Measurements from ENCODE around the gene HAUS1. TPM values are rescaled to one million over a fixed set of nuclear protein-coding genes. Genes with fewer than 3 reads are reported as not detected.

Gene HAUS1
- total RNA-seq, 4 donors from 2014 or later, result 10.2 to 33.1 (median 21.8) TPM

DNA sequence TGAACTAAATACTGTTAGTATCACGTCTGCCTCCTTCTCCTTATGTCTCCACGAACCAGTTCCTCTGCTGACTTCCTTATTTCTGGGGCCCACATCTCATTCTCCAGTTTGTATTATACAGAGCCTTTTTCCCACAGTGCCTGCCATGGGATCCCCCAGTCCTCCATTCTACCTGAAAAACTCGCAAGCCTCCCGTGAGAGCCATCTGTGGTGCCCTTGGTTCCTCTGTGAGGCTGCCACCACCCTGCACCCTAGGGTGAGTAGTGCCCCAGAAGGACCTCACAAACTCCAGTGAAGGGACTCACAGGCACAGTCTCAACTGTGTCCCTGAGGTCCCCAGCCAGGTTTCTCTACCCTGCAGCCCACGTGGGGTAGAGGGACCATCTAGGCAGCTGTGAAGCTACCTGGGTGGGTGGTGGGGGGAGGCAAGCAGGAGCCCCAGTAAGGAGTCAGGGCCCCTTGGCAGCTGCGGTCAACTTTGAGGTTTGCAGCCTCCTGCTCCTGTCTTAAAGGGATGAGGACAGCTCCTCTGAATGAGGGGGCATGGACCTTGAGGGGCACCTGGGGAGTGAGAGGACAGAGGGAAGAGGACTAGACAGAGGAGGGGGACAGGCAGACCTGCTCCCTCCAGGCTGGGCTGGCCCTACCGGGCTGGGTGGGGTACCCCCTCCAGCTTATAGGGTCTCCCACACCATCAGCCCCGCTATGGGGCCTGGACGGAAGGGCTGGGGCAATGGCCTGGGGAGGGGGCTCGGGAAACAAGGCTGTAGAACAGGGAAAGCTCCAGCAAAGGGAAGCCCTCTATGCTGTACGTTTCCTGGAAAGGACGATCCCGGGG is 33.2 kb upstream of the HAUS1 start:
- no peak for DNase-seq (ENCODE audit: low spot score in 2 of 2)
- 19 to 26% methylated on average over 13 of the region's 13 CpGs for WGBS, 2 donors
- TF ChIP-seq POLR2A (IDR thresholded peaks at IDR 0.05), result no peak
- TF ChIP-seq, protein P1, sequence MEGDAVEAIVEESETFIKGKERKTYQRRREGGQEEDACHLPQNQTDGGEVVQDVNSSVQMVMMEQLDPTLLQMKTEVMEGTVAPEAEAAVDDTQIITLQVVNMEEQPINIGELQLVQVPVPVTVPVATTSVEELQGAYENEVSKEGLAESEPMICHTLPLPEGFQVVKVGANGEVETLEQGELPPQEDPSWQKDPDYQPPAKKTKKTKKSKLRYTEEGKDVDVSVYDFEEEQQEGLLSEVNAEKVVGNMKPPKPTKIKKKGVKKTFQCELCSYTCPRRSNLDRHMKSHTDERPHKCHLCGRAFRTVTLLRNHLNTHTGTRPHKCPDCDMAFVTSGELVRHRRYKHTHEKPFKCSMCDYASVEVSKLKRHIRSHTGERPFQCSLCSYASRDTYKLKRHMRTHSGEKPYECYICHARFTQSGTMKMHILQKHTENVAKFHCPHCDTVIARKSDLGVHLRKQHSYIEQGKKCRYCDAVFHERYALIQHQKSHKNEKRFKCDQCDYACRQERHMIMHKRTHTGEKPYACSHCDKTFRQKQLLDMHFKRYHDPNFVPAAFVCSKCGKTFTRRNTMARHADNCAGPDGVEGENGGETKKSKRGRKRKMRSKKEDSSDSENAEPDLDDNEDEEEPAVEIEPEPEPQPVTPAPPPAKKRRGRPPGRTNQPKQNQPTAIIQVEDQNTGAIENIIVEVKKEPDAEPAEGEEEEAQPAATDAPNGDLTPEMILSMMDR (IDR thresholded peaks at IDR 0.05), result no peak
- intact Hi-C loops (cut with DNase I; ENCODE audit: low total_unique reads), result loop anchor here (5.0 kb wide), 1 partner anchor 104 kb away; the partner anchor contains the start of gene EPG5
- H3K4me3 ChIP-seq (ENCODE audit: low read depth, poor library complexity, severe bottlenecking), result peak overlapping the region; percentile 73

DNA sequence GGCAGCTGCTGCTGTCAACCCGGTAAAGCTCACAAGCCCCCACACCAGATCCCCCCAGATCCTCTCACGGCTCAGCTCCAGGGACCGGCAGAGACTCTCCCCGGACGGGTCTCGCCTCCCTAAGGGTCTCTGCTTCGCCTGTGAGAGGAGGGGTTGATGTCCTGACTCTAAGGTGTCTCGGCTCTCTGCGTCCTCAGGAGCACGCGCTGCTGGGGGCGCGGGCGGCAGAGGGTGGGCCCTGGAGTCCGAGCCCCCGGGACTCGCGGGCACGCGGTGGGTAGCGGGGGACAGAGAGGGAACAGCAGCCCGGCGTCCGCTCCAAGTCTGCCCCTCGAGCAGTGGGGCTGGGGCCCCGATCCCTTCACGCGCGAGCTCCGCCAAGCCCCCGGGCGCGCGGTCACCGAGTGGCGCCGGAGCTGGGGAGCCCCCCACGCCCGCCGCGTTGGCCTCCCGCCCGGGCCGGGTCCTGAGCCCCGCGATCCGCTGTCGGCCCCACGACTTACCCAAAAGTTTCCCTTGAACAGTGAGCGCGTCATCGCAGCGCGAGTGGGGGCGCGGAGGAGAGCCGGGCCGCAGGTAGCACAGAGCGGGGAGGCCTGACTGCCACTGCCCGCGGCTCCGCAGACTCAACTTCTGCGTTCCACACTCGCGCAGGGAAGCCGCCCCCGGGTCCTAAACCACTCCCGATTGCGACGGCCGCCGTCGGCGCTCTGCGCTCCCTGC is 32.4 kb upstream of the HAUS1 start, which contains the start of gene PSTPIP2:
Gene PSTPIP2, minus strand, starts transcription at position 608 of the 723 bp plus-strand sequence. Its CDS starts 72 bp downstream, at position 536.
- H3K4me3 ChIP-seq (ENCODE audit: low read depth, poor library complexity, severe bottlenecking), result peak within 1 kb of the TSS; percentile 73
- TF ChIP-seq, protein P1 (IDR thresholded peaks at IDR 0.05), result no peak
- no peak for TF ChIP-seq POLR2A (IDR thresholded peaks at IDR 0.05)
- peak; percentile 63 to 94 for DNase-seq (ENCODE audit: low spot score in 2 of 2)
- 1% methylated on average over 29 to 38 of the region's 75 CpGs for WGBS, 2 donors
- intact Hi-C loops (cut with DNase I; ENCODE audit: low total_unique reads), result loop anchor here (5.0 kb wide), 1 partner anchor 105 kb away; the partner anchor contains the start of gene EPG5

DNA sequence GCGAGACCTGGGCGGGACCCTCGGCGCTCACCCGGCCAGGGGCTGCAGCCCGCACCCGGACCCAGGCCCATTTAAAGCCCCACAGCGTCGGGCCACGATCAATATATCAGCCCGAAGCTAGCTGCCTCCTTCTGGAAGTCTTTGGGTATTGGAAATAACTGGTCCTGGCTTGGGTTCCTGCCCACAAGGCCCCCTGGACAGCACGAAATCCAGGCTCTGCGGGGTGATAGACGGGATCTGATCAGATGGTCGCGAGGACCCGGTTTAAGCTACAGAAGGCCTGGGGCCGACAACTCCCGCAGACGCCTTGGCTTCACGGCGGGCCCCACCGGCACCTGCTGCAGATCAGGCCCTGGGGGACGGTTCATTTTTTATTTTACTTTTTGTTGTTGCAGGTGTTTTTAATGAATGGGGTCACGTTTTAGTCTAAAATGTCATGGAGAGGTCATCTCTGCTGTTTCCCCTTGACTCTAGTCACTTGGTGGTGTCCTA is 31.8 kb upstream of the HAUS1 start:
- no peak for TF ChIP-seq POLR2A (IDR thresholded peaks at IDR 0.05)
- TF ChIP-seq, protein P1 (IDR thresholded peaks at IDR 0.05), result no peak
- WGBS, 2 donors, result 13 to 17% methylated on average over 24 to 25 of the region's 25 CpGs
- DNase-seq (ENCODE audit: low spot score in 2 of 2), result no peak
- intact Hi-C loops (cut with DNase I; ENCODE audit: low total_unique reads), result loop anchor here (5.0 kb wide), 1 partner anchor 105 kb away; the partner anchor contains the start of gene EPG5
- H3K4me3 ChIP-seq (ENCODE audit: low read depth, poor library complexity, severe bottlenecking), result peak overlapping the region; percentile 73

DNA sequence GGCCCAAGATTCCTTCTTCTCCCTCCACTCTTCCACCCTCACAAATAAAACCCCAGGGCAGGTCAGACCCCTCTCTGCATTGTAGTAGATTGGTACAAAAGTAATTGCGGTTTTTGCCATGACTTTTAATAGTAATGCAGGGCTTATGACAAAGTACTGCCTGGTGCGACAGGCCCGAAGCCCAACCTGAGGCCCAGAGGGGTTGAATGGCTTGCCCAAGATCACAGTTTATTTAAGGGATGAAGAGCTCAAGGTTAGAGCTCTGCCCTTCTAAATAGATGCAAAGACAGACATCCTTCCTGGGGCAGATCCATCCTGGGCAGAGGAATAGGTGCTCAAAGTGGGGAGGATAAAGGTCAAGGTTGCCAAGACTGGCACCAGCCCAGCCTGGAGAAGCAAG is 31.2 kb upstream of the HAUS1 start:
- intact Hi-C loops (cut with DNase I; ENCODE audit: low total_unique reads), result loop anchor here (5.0 kb wide), 1 partner anchor 106 kb away; the partner anchor contains the start of gene EPG5
- TF ChIP-seq, protein P1 (IDR thresholded peaks at IDR 0.05), result no peak
- no peak for TF ChIP-seq POLR2A (IDR thresholded peaks at IDR 0.05)
- DNase-seq (ENCODE audit: low spot score in 2 of 2), result peak in 1 of 2 donors; percentile 58
- no peak overlapping the region for H3K4me3 ChIP-seq (ENCODE audit: low read depth, poor library complexity, severe bottlenecking)
- WGBS, 2 donors, result 64 to 83% methylated on average over 3 of the region's 3 CpGs

DNA sequence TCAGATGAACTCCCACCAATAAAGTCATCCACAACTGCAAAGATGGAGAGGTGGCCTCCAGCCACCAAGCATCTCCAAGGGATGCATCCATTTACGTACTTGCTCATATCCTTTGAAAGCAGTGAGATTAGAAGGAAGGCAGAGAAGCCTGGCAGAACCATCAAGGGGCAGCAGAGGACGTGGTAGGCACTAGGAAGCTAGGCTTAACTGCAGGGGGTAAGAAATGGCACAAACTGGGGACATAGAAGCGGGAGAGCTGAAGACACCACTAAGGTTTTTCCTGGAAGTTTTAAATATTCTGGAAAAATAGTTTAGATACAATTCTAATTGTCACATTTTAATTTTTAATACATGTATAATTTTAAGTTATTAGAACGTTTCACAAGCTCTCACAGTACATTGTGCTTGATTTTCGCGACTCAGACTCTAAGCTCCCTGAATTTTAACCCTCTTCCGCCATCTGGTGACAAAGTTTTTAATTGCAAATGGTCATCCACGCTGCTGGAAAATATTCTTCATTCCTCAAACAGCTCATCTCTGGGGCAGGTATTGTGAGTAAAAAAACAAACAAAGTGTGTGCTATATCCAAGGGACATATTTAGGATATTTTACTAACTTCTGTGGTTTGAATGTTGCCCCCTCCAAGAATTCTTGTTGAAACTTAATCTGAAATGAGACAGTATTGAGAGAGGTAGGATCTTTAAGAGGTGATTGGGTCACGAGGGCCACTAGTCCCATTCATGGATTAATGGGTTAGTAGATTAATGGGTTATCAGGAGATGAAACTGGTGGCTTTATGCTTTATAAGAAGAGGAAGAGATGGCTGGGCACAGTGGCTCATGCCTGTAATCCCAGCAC is 30.5 kb upstream of the HAUS1 start:
- intact Hi-C loops (cut with DNase I; ENCODE audit: low total_unique reads), result loop anchor here (5.0 kb wide), 1 partner anchor 106 kb away; the partner anchor contains the start of gene EPG5
- no peak overlapping the region for H3K4me3 ChIP-seq (ENCODE audit: low read depth, poor library complexity, severe bottlenecking)
- peak; percentile 64 to 72 for DNase-seq (ENCODE audit: low spot score in 2 of 2)
- 25 to 27% methylated on average over 9 of the region's 9 CpGs for whole genome bisulfite sequencing, 2 donors
- TF ChIP-seq, protein P1 (IDR thresholded peaks at IDR 0.05), result no peak
- no peak for TF ChIP-seq POLR2A (IDR thresholded peaks at IDR 0.05)
